ENCODE data around the gene CSTF1.
"Not testable (repeated sequence)": the region's sequence is repeated elsewhere in the genome, so short reads cannot be mapped to it uniquely, and the experiment has no call there.

CSTF1 gene

GRCh38 chr20:56389807-56390206 lies 2.6 kb upstream of the CSTF1 start:
- peaks cover 17 to 29% of the 10 kb centered on the region in 2 experiments for H3K36me3 ChIP-seq (ENCODE audit: control insufficient read depth in 1 of 2, insufficient read depth in 2 of 2, low read depth in 1 of 2, low read length in 2 of 2)
- 98% methylated on average over 4 of the region's 4 CpGs for WGBS

GRCh38 chr20:56390396-56390795 lies 2.0 kb upstream of the CSTF1 start:
- not testable (repeated sequence) for H3K4me2 ChIP-seq (ENCODE audit: low read length, poor library complexity, severe bottlenecking); H3K4ac ChIP-seq (ENCODE audit: low read depth in 1 of 2, low read length in 2 of 2); H3K23ac ChIP-seq (ENCODE audit: low read length in 2 of 2); H3K18ac ChIP-seq (ENCODE audit: low read depth in 1 of 2, low read length in 2 of 2); H2BK5ac ChIP-seq (ENCODE audit: low read depth, low read length, poor library complexity, severe bottlenecking); H2AFZ ChIP-seq (ENCODE audit: low read depth, low read length); H2BK12ac ChIP-seq (ENCODE audit: low read length in 2 of 2); H3K4me1 ChIP-seq (ENCODE audit: control insufficient read depth, insufficient read depth, low read depth, low read length); H4K8ac ChIP-seq (ENCODE audit: low read length); H4K91ac ChIP-seq (ENCODE audit: low read length); H3K27ac ChIP-seq (ENCODE audit: low read length, poor library complexity, severe bottlenecking); H3K27me3 ChIP-seq (ENCODE audit: control insufficient read depth in 1 of 2, insufficient read depth in 1 of 2, low read length in 2 of 2); H2BK15ac ChIP-seq (ENCODE audit: low read depth, poor library complexity, severe bottlenecking); H2AK5ac ChIP-seq (ENCODE audit: low read length, severe bottlenecking); H3K9me3 ChIP-seq (ENCODE audit: control insufficient read depth, low read length); H3K14ac ChIP-seq (ENCODE audit: low read length in 2 of 2); H2BK120ac ChIP-seq (ENCODE audit: low read depth, low read length); DNase-seq
- H3K4me3 ChIP-seq (ENCODE audit: insufficient read depth in 1 of 2, low read depth in 1 of 2, low read length in 2 of 2), result peak overlapping the region in 1 of 2 experiments; percentile 96
- H3K79me1 ChIP-seq (replicated peaks; ENCODE audit: low read length, poor library complexity, severe bottlenecking), result peaks cover 25% of the 10 kb centered on the region
- H3K36me3 ChIP-seq (ENCODE audit: control insufficient read depth in 1 of 2, insufficient read depth in 2 of 2, low read depth in 1 of 2, low read length in 2 of 2), result peaks cover 18 to 29% of the 10 kb centered on the region in 2 experiments
- peak overlapping the region; percentile 97 for H3K9ac ChIP-seq (ENCODE audit: low read length)
- WGBS, result 97% methylated on average over 8 of the region's 9 CpGs

More at GRCh38 chr20:56389807-56390206, 2.6 kb upstream of the CSTF1 start:
- H3K14ac ChIP-seq (ENCODE audit: low read length in 2 of 2), result no peak overlapping the region
- H3K23ac ChIP-seq (ENCODE audit: low read length in 2 of 2), result no peak overlapping the region
- peaks cover 23% of the 10 kb centered on the region for H3K79me1 ChIP-seq (replicated peaks; ENCODE audit: low read length, poor library complexity, severe bottlenecking)
- no peak overlapping the region for H3K18ac ChIP-seq (ENCODE audit: low read depth in 1 of 2, low read length in 2 of 2)
- H2BK120ac ChIP-seq (ENCODE audit: low read depth, low read length), result no peak overlapping the region
- no peak overlapping the region for H3K4me3 ChIP-seq (ENCODE audit: insufficient read depth in 1 of 2, low read depth in 1 of 2, low read length in 2 of 2)
- no peak overlapping the region for H2BK5ac ChIP-seq (ENCODE audit: low read depth, low read length, poor library complexity, severe bottlenecking)
- H4K91ac ChIP-seq (ENCODE audit: low read length), result no peak overlapping the region
- no peak overlapping the region for H2AK5ac ChIP-seq (ENCODE audit: low read length, severe bottlenecking)
- no peaks in the 10 kb centered on the region for H3K27me3 ChIP-seq (ENCODE audit: control insufficient read depth in 1 of 2, insufficient read depth in 1 of 2, low read length in 2 of 2)
- H4K8ac ChIP-seq (ENCODE audit: low read length), result peak overlapping the region; percentile 7
- H3K4me2 ChIP-seq (ENCODE audit: low read length, poor library complexity, severe bottlenecking), result no peak overlapping the region
- no peak overlapping the region for H2BK15ac ChIP-seq (ENCODE audit: low read depth, poor library complexity, severe bottlenecking)
- H3K9ac ChIP-seq (ENCODE audit: low read length), result no peak overlapping the region
- peaks cover 3% of the 10 kb centered on the region for H3K4me1 ChIP-seq (ENCODE audit: control insufficient read depth, insufficient read depth, low read depth, low read length)
- H3K27ac ChIP-seq (ENCODE audit: low read length, poor library complexity, severe bottlenecking), result no peak overlapping the region
- H3K4ac ChIP-seq (ENCODE audit: low read depth in 1 of 2, low read length in 2 of 2), result no peak overlapping the region
- no peak overlapping the region for H2BK12ac ChIP-seq (ENCODE audit: low read length in 2 of 2)
- H3K9me3 ChIP-seq (ENCODE audit: control insufficient read depth, low read length), result no peaks in the 10 kb centered on the region
- no peak overlapping the region for H2AFZ ChIP-seq (ENCODE audit: low read depth, low read length)
- no peak for DNase-seq

- no peak overlapping the region for H2AK5ac ChIP-seq (ENCODE audit: low read length, severe bottlenecking)
- no peak overlapping the region for H4K8ac ChIP-seq (ENCODE audit: low read length)
- peak overlapping the region in 1 of 2 experiments; percentile 96 for H3K4me3 ChIP-seq (ENCODE audit: insufficient read depth in 1 of 2, low read depth in 1 of 2, low read length in 2 of 2)
- H3K14ac ChIP-seq (ENCODE audit: low read length in 2 of 2), result no peak overlapping the region
- no peaks in the 10 kb centered on the region for H3K27me3 ChIP-seq (ENCODE audit: control insufficient read depth in 1 of 2, insufficient read depth in 1 of 2, low read length in 2 of 2)
- H3K4ac ChIP-seq (ENCODE audit: low read depth in 1 of 2, low read length in 2 of 2), result no peak overlapping the region
- H3K36me3 ChIP-seq (ENCODE audit: control insufficient read depth in 1 of 2, insufficient read depth in 2 of 2, low read depth in 1 of 2, low read length in 2 of 2), result peaks cover 16 to 31% of the 10 kb centered on the region in 2 experiments
- H3K9me3 ChIP-seq (ENCODE audit: control insufficient read depth, low read length), result no peaks in the 10 kb centered on the region
- no peak overlapping the region for H2BK120ac ChIP-seq (ENCODE audit: low read depth, low read length)
- DNase-seq, result no peak
- peak overlapping the region; percentile 97 for H3K9ac ChIP-seq (ENCODE audit: low read length)
- WGBS, result 21% methylated on average over 10 of the region's 10 CpGs
- peaks cover 3% of the 10 kb centered on the region for H3K4me1 ChIP-seq (ENCODE audit: control insufficient read depth, insufficient read depth, low read depth, low read length)
- peaks cover 26% of the 10 kb centered on the region for H3K79me1 ChIP-seq (replicated peaks; ENCODE audit: low read length, poor library complexity, severe bottlenecking)
- no peak overlapping the region for H2AFZ ChIP-seq (ENCODE audit: low read depth, low read length)
- no peak overlapping the region for H2BK15ac ChIP-seq (ENCODE audit: low read depth, poor library complexity, severe bottlenecking)
- H4K91ac ChIP-seq (ENCODE audit: low read length), result no peak overlapping the region
- no peak overlapping the region for H2BK5ac ChIP-seq (ENCODE audit: low read depth, low read length, poor library complexity, severe bottlenecking)
- H3K27ac ChIP-seq (ENCODE audit: low read length, poor library complexity, severe bottlenecking), result no peak overlapping the region
- no peak overlapping the region for H2BK12ac ChIP-seq (ENCODE audit: low read length in 2 of 2)
- H3K4me2 ChIP-seq (ENCODE audit: low read length, poor library complexity, severe bottlenecking), result peak overlapping the region; percentile 84
- H3K23ac ChIP-seq (ENCODE audit: low read length in 2 of 2), result no peak overlapping the region
- H3K18ac ChIP-seq (ENCODE audit: low read depth in 1 of 2, low read length in 2 of 2), result no peak overlapping the region
Measured at GRCh38 chr20:56391037-56391436, 1.4 kb upstream of the CSTF1 start.

GRCh38 chr20:56391596-56392131 lies 781 bp upstream of the CSTF1 start:
- H2AFZ ChIP-seq (ENCODE audit: low read depth, low read length), result peak overlapping the region; percentile 39
- H2AK5ac ChIP-seq (ENCODE audit: low read length, severe bottlenecking), result no peak overlapping the region
- no peak overlapping the region for H4K8ac ChIP-seq (ENCODE audit: low read length)
- H3K4me1 ChIP-seq (ENCODE audit: control insufficient read depth, insufficient read depth, low read depth, low read length), result peaks cover 3% of the 10 kb centered on the region
- no peak overlapping the region for H3K18ac ChIP-seq (ENCODE audit: low read depth in 1 of 2, low read length in 2 of 2)
- 1% methylated on average over 29 of the region's 29 CpGs for WGBS
- peak; percentile 42 for DNase-seq
- H3K9me3 ChIP-seq (ENCODE audit: control insufficient read depth, low read length), result no peaks in the 10 kb centered on the region
- no peaks in the 10 kb centered on the region for H3K27me3 ChIP-seq (ENCODE audit: control insufficient read depth in 1 of 2, insufficient read depth in 1 of 2, low read length in 2 of 2)
- peak overlapping the region; percentile 84 for H3K4me2 ChIP-seq (ENCODE audit: low read length, poor library complexity, severe bottlenecking)
- H3K36me3 ChIP-seq (ENCODE audit: control insufficient read depth in 1 of 2, insufficient read depth in 2 of 2, low read depth in 1 of 2, low read length in 2 of 2), result peaks cover 13 to 32% of the 10 kb centered on the region in 2 experiments
- H4K91ac ChIP-seq (ENCODE audit: low read length), result peak overlapping the region; percentile 5
- H2BK120ac ChIP-seq (ENCODE audit: low read depth, low read length), result no peak overlapping the region
- no peak overlapping the region for H3K14ac ChIP-seq (ENCODE audit: low read length in 2 of 2)
- peak overlapping the region; percentile 69 to 96 for H3K4me3 ChIP-seq (ENCODE audit: insufficient read depth in 1 of 2, low read depth in 1 of 2, low read length in 2 of 2)
- no peak overlapping the region for H3K23ac ChIP-seq (ENCODE audit: low read length in 2 of 2)
- no peak overlapping the region for H2BK5ac ChIP-seq (ENCODE audit: low read depth, low read length, poor library complexity, severe bottlenecking)
- peak overlapping the region; percentile 97 for H3K9ac ChIP-seq (ENCODE audit: low read length)
- peaks cover 23% of the 10 kb centered on the region for H3K79me1 ChIP-seq (replicated peaks; ENCODE audit: low read length, poor library complexity, severe bottlenecking)
- H2BK12ac ChIP-seq (ENCODE audit: low read length in 2 of 2), result no peak overlapping the region
- no peak overlapping the region for H2BK15ac ChIP-seq (ENCODE audit: low read depth, poor library complexity, severe bottlenecking)
- no peak overlapping the region for H3K4ac ChIP-seq (ENCODE audit: low read depth in 1 of 2, low read length in 2 of 2)
- H3K27ac ChIP-seq (ENCODE audit: low read length, poor library complexity, severe bottlenecking), result peak overlapping the region; percentile 15
